ENCODE measurements around the gene SLC10A7. TPM values are rescaled to one million over a fixed set of nuclear protein-coding genes. Genes with fewer than 3 reads are reported as not detected.

Gene SLC10A7
- total RNA-seq, 4 donors from 2014 or later = 12.0 to 56.1 (median 15.9) TPM

- in situ Hi-C loops (cut with MboI; ENCODE audit: low pct_ligation_motif_present in 1 of 4, low pct_unique_long_range_greater_than_20kb in 1 of 4, low sequenced_read_pairs in 3 of 4) = no loop called here
- 65% methylated on average over 4 of the region's 4 CpGs; no CpG with 5 or more reads in 1 of the 2 donors for WGBS, 2 donors (ENCODE audit: low coverage in 1 of 2)
- TF ChIP-seq POLR2AphosphoS5 (IDR thresholded peaks at IDR 0.05) = no peak
Observed at GRCh38 chr4:146245850-146246249, 275.9 kb downstream of the SLC10A7 start.

GRCh38 chr4:146245246-146245645, 276.5 kb downstream of the SLC10A7 start:
- DNase-seq = peak; percentile 27
- in situ Hi-C loops (cut with MboI; ENCODE audit: low pct_ligation_motif_present in 1 of 4, low pct_unique_long_range_greater_than_20kb in 1 of 4, low sequenced_read_pairs in 3 of 4) = no loop called here
- no peaks in the 10 kb centered on the region for H3K36me3 ChIP-seq
- no peaks in the 10 kb centered on the region for H3K27me3 ChIP-seq
- intact Hi-C loops (cut with DNase I; ENCODE audit: low total_unique reads) = no loop called here
- H3K4me3 ChIP-seq = no peak overlapping the region
- WGBS, 2 donors (ENCODE audit: low coverage in 1 of 2) = 34% methylated on average over 3 of the region's 3 CpGs; no CpG with 5 or more reads in 1 of the 2 donors
- no peaks in the 10 kb centered on the region for H3K9me3 ChIP-seq
- TF ChIP-seq POLR2AphosphoS5 (IDR thresholded peaks at IDR 0.05) (no peak), CTCF (IDR thresholded peaks at IDR 0.05) (no peak), EP300 (IDR thresholded peaks at IDR 0.05; ENCODE audit: low read depth) (no peak), POLR2A (IDR thresholded peaks at IDR 0.05) (no peak)
- peak overlapping the region in 1 of 4 donors; percentile 12 for H3K27ac ChIP-seq
- peaks cover 6 to 45% (median 20%) of the 10 kb centered on the region in 4 donors for H3K4me1 ChIP-seq

More at GRCh38 chr4:146245850-146246249, 275.9 kb downstream of the SLC10A7 start:
- no peak overlapping the region for H3K27ac ChIP-seq
- H3K4me3 ChIP-seq = no peak overlapping the region
- intact Hi-C loops (cut with DNase I; ENCODE audit: low total_unique reads) = no loop called here
- H3K27me3 ChIP-seq = no peaks in the 10 kb centered on the region
- H3K4me1 ChIP-seq = peaks cover 6 to 42% (median 20%) of the 10 kb centered on the region in 4 donors
- H3K36me3 ChIP-seq = no peaks in the 10 kb centered on the region
- H3K9me3 ChIP-seq = no peaks in the 10 kb centered on the region
- no peak for DNase-seq

- Histone ChIP-seq H3K4me3 (no peak overlapping the region), H3K4me1 (peaks cover 6 to 45% (median 20%) of the 10 kb centered on the region in 4 donors), H3K36me3 (no peaks in the 10 kb centered on the region), H3K27ac (peak overlapping the region in 1 of 4 donors; percentile 12), H3K9me3 (no peaks in the 10 kb centered on the region), H3K27me3 (no peaks in the 10 kb centered on the region)
- intact Hi-C loops (cut with DNase I; ENCODE audit: low total_unique reads) = no loop called here
- DNase-seq = no peak
- in situ Hi-C loops (cut with MboI; ENCODE audit: low pct_ligation_motif_present in 1 of 4, low pct_unique_long_range_greater_than_20kb in 1 of 4, low sequenced_read_pairs in 3 of 4) = no loop called here
- no peak for TF ChIP-seq POLR2AphosphoS5 (IDR thresholded peaks at IDR 0.05)
- no peak for TF ChIP-seq EP300 (IDR thresholded peaks at IDR 0.05; ENCODE audit: low read depth)
- no peak for TF ChIP-seq POLR2A (IDR thresholded peaks at IDR 0.05)
- TF ChIP-seq CTCF (IDR thresholded peaks at IDR 0.05) = no peak
- 78 to 91% methylated on average over 1 to 9 of the region's 9 CpGs for WGBS, 2 donors (ENCODE audit: low coverage in 1 of 2)
Observed at GRCh38 chr4:146244496-146244895, 277.2 kb downstream of the SLC10A7 start.

- no peak overlapping the region for H3K27ac ChIP-seq
Observed at GRCh38 chr4:146243883-146244277, 277.9 kb downstream of the SLC10A7 start.

More at GRCh38 chr4:146243883-146244277, 277.9 kb downstream of the SLC10A7 start:
- no peak overlapping the region for H3K4me3 ChIP-seq
- TF ChIP-seq POLR2A (IDR thresholded peaks at IDR 0.05) (no peak), EP300 (IDR thresholded peaks at IDR 0.05; ENCODE audit: low read depth) (no peak), POLR2AphosphoS5 (IDR thresholded peaks at IDR 0.05) (no peak), CTCF (IDR thresholded peaks at IDR 0.05) (no peak)
- no peaks in the 10 kb centered on the region for H3K27me3 ChIP-seq
- DNase-seq = no peak
- H3K9me3 ChIP-seq = no peaks in the 10 kb centered on the region
- no peaks in the 10 kb centered on the region for H3K36me3 ChIP-seq
- in situ Hi-C loops (cut with MboI; ENCODE audit: low pct_ligation_motif_present in 1 of 4, low pct_unique_long_range_greater_than_20kb in 1 of 4, low sequenced_read_pairs in 3 of 4) (no loop called here), intact Hi-C loops (cut with DNase I; ENCODE audit: low total_unique reads) (no loop called here)
- H3K4me1 ChIP-seq = peaks cover 6 to 45% (median 20%) of the 10 kb centered on the region in 4 donors
- WGBS, 2 donors (ENCODE audit: low coverage in 1 of 2) = 89% methylated on average over 17 of the region's 17 CpGs; no CpG with 5 or more reads in 1 of the 2 donors
